Muscle of back (tissue), 11 donors: Measurements from ENCODE around the gene CPSF4L. TPM values are rescaled to one million over a fixed set of nuclear protein-coding genes. Genes with fewer than 3 reads are reported as not detected.

Experiments
- DNase-seq, 3 donors: peaks; one replicate each; pipeline versions ENCODE4 v3.0.0 to v3.0.0-alpha.2; 2013
- polyA plus RNA-seq, 10 donors: library from polyadenylated mRNA; unstranded; fragments of 120-200 nt; gene quantifications; one replicate each; pipeline ENCODE4 v1.2.1, GENCODE V29; 2013; ENCODE audit not compliant: insufficient read length in 10 of 10

CPSF4L gene
- polyA plus RNA-seq, 10 donors, result 0.30 TPM; not detected in 9

DNA sequence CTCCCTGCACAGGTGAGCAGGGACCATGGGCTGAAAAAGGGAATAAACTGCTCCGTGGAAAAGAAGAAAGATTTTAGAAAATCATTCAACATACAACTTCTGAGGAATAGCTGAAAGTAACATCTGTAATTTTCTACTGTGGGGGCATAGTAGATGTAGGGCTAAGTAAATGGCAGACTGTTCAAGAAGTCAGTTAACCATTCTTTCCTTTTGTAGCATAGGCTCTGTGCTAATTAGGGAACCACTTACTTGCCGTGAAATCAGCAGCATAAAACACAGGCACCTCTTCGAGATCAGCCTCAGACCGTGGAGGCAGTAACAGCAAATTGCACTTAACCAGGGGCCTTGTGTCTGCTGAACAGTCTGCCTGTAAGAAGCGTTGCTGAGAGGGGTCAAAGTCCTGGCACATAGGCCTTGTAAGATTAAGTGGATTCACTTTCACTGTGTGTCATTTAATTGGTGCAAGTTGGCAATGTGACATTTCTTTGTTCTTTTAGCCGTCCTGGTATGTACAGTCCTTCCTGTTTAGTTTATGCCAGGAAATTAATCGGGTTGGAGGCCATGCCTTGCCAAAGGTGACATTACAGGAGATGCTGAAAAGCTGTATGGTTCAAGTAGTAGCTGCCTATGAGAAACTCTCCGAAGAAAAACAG, 58.4 kb downstream of the CPSF4L start:
- no peak for DNase-seq

DNA sequence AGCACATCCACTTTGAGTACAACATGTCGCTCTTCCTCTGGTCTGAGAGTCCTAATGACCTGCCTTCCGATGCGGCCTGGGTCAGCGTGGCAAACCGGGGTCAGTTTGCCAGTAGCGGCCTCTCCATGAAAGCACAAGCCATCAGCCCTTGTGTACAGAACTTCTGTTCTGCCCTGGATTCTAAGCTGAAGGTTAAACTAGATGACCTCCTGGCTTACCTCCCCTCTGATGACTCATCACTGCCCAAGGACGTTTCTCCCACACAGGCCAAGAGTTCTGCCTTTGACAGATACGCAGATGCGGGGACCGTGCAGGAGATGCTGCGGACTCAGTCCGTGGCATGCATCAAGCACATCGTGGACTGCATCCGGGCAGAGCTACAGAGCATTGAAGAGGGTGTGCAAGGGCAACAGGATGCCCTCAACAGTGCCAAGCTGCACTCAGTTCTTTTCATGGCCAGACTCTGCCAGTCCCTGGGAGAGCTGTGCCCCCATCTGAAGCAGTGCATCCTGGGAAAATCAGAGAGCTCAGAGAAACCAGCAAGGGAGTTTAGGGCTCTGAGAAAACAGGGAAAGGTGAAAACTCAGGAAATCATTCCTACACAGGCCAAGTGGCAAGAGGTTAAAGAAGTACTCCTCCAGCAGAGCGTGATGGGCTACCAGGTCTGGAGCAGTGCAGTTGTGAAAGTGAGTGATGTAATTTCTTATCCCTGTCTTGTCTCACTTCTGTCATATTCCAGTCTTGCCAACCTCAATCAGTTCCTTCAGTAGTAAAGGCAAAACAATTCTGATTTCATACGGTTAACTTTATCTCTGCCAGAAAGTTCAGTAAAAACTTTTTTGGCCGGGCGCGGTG, 60.2 kb downstream of the CPSF4L start:
- no peak for DNase-seq

DNA sequence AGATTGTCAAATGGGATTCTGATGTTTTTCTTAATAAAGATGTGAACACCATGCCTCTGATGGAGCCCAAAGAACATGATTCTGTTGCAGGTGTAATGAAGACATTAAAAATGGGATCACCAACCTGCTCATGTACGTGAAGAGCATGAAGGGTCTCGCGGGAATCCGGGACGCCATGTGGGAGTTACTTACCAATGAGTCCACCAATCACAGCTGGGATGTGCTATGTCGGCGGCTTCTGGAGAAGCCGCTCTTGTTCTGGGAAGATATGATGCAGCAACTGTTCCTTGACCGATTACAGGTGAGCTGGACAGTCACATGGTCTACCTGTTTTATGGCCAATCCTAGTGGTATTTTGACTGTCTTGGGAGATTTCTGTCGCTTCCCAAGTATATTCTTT, 61.2 kb downstream of the CPSF4L start:
- DNase-seq, result no peak

GRCh38 chr17:73199751-73200317, 61.8 kb downstream of the CPSF4L start:
- DNase-seq, result no peak

DNA sequence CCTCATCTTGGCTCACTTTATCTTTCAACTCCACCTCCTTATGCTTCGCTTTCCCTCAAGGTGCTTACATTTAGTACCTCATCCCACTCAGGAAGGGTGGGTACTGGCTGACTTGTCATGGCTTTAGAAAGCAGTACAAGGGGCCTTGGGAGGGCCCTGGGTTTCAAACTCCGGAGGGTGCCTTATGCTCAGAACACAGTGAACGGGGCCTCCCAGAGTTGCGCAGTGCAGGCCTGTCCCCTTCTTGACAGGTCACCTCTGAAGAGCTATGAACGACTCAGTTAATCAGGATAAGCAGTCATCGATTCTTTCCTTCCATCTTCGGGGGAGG, 62.8 kb downstream of the CPSF4L start:
- no peak for DNase-seq

Other genes starting within 250 kb of the CPSF4L start
- gene SLC39A11, start 169.2 kb downstream of the CPSF4L start, polyA plus RNA-seq, result 10 to 100 TPM in 4 of 10 donors, 1 to 10 TPM in 6; 8.2 to 10.9 (median 9.6) TPM
- under 1 TPM; 0.39 to 0.92 (median 0.54) TPM for gene SSTR2, start 96.9 kb downstream of the CPSF4L start, polyA plus RNA-seq
- 10 to 100 TPM; 24.0 to 37.4 (median 31.1) TPM for gene COG1, start 68.8 kb downstream of the CPSF4L start, polyA plus RNA-seq
- gene CDC42EP4, start 50.1 kb upstream of the CPSF4L start, polyA plus RNA-seq, result 10 to 100 TPM; 15.4 to 34.1 (median 20.3) TPM